HL-60/S4 treated with phorbol 12-myristate 13-acetate at 8.2 ng/mL for 4 days and 3 days (cell line): Measurements from ENCODE around the gene AAGAB.
"Not testable (repeated sequence)": the region's sequence is repeated elsewhere in the genome, so short reads cannot be mapped to it uniquely, and the experiment has no call there.

Experiments used
- in situ Hi-C: fragments of 300-500 bp; cut with MboI; formaldehyde crosslinking; loops from 2 replicates; pipeline ENCODE4 v1.15.0; 2022; ENCODE audit warnings: low sequenced_read_pairs

Gene AAGAB, protein sequence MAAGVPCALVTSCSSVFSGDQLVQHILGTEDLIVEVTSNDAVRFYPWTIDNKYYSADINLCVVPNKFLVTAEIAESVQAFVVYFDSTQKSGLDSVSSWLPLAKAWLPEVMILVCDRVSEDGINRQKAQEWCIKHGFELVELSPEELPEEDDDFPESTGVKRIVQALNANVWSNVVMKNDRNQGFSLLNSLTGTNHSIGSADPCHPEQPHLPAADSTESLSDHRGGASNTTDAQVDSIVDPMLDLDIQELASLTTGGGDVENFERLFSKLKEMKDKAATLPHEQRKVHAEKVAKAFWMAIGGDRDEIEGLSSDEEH

DNA sequence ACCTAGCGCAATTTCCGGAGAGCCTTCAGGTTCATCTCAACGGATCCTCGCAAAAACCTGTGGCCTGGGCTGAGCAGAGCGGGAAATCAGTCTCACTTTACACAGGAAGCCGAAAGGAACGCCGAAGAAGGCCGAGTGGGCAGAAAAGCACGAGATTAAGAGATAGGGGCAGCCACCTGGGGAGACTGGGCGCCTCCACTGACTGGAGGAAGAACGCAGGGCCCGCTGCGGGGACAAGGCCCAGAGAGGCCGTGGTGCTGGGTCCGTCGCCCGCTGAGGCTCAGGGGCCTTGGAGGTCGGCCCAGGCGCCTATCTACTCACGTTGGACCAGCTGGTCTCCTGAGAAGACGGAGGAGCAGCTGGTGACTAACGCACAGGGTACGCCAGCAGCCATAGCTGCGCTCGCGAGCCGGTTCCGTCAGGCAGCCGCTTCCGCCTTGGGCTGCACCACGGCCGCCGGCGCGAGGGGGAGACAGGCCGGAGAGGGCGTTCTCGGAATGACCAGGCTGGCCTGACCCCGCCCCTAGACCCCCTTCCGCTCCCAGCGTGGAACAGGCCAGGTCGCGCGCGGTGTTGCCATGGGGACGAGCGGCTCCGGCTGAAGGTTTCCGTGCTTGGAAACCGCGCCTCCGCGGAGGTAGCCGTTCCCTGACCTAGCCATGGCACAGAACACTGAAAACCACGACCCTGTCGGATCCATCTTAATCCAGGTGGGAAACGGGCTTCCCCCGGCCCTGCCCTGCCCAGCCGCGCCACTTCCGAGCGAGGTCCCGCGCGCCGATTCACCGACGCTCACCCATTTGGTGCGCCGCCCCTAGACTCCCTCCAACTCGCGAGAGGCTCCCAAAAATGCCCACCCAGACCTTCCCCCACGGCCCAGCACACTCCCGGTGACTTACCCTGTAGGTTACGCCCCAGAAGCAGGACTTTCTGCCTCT, at the start of gene AAGAB, which contains the start of gene IQCH:
Gene AAGAB, minus strand, starts transcription at position 424 of the 938 bp plus-strand sequence. Its CDS starts 30 bp downstream, at position 394.
Gene IQCH, plus strand, starts transcription at position 549 of the 938 bp plus-strand sequence. Its CDS starts 111 bp downstream, at position 660.
- in situ Hi-C loops = no loop called here

DNA sequence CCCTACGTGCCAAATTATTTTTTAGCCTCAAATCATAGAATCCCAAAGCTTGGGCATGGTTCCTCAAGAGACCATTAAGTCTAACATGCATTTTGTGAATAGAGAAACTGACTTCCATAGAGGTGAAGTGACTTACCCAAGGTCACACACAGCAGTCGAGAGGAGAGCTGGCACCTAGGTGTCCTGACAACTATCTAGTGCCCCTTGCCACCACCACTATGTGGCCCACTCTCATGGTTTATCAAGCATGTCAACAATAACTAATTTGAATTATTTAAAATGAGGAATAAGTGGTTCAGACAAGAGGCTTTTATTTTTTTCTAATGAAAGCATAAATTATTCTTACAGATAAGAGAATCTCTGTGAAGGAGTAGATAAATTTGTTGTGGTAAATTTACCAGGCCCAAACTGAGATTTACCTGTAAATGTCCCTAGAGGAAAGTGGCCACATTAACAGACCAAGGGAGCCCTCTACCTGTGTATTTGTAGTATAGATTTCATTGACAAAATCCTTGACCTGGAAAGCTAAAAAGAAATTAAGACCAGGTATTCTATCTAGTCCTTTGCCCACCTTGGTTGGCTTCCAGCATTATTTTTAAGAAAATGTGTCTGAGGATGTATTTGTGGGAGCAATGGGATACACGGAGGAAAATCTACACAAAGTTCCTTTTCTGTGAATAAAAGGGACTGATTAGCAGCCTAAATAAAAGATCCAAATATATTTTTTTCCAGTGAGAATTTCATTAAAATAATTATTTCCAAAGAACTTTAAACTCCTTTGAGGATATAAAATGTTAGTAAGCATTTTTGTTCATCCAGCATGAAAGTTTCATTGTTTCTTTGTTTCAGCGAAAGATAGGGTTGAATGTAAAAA, 49.3 kb upstream of the AAGAB start:
- in situ Hi-C loops = loop anchor here (10.0 kb wide), 1 partner anchor 349 kb away; no protein-coding TSS in a partner anchor

DNA sequence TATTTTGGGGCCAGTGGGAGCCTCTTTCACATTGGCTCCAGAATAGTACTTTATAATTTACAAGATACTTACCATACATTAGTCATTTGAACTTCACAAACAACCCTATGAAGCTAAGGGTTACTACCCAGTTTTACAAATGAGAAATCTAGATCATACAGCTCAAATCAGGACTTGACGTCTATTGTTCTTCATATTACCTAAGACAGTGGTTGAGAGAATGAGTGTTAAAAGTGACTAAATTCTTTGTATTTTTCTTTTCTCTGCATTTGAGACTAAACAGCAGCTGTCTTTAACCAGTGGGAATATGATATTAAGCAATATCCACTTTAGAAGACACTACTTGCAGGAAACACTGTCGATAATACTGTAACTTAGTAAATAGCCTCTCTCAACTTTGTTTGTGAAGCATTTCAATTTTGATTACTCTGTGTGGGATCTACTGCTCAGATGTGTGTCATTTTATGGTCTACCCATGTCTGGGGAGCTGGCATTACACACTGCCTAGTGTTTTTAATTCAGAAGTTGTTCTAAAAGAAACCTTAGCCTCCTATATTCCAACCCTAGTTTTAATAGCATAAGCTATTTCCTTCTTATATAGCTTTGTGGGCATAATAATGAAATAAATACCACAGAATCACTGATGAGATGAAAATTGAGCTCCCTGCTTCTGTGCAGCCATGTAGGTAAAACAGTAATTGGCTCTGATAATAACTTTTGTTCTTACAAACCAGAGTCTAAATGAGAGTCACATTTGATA, 46.0 kb upstream of the AAGAB start:
- in situ Hi-C loops = loop anchor here (10.0 kb wide), 1 partner anchor 346 kb away; no protein-coding TSS in a partner anchor

DNA sequence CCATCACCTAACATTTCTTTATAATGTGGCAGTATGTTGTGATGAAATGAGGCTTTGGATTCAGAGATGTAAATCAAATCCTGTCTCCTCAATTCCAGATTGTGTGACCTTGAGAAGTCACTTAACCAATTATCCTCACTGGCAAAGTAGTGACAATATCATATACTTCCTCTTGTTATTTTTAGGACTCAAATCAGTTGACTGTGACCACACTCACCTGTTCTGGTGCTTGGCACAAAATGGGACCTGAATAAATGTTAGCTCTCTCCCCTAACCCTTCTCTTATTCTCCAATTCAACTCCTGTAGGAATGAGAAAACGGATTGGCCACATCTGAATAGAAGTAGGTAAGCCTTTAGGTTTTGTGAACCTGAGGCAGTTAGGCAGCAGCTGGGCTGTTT, 42.2 kb upstream of the AAGAB start:
- in situ Hi-C loops = no loop called here

DNA sequence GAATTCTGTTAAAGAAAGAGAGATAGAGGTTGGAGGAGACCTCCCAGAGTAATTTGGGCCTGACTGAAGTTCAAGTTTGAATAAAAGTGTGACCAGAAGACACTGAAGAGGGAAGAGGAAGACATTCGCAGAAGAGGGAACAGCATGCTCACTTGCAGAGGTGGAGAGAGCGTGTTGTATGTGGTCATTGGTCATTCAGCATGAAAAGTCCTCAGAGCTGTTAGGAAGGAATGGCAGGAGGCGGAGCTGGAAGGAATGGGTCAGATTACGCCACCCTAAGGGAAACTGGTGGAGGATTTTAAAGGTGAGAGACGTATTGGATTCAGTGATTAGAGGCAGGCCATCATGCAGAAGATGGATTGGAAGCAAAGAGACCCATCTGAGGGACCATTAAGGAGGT, 41.7 kb upstream of the AAGAB start:
- in situ Hi-C loops = no loop called here

DNA sequence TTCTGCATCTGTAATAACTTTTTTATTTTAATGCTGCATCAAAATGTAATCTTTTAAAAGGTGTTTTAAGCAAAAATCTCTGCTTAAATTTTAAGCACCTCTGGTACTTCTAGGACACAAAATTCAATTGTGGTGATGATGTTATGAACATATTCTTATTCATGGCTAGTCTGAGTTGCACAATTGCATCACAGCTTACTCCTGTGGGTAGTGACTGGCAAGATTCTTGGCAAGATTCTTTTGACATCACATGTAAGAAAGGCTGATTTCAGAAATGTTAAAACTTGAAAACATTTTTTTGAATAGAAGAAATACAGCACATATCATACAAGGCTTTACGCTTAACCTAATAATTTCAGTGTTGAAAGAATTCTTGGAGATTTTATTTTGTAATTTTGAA, 35.9 kb upstream of the AAGAB start:
- in situ Hi-C loops = no loop called here

DNA sequence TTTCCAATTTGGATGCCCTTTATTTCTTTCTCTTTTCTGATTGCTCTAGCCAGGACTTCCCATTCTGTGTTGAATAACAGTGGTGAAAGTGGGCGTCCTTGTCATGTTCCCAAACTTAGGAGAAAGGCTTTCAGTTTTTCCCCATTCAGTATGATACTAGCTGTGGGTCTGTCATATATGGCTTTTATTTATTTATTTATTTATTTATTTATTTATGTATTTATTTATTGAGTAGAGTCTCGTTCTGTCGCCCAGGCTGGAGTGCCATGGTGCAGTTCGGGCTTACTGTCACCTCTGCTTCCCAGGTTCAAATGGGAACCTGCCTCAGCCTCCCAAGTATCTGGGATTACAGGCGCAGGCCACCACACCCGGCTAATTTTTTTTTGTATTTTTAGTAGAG, 31.9 kb upstream of the AAGAB start:
- in situ Hi-C loops = not testable (repeated sequence)

DNA sequence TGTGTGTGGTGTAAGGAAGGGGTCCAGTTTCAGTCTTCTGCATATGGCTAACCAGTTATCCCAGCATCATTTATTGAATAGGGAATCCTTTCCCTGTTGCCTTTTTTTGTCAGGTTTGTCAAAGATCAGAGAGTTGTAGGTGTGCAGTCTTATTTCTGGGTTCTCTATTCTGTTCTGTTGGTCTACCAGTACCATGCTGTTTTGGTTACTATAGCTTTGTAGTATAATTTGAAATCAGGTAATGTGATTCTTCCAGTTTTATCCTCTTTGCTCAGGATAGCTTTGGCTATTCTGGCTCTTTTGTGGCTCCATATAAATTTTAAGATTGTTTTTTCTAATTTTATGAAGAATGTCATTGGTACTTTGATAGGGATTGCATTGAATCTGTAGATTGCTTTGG, 31.2 kb upstream of the AAGAB start:
- in situ Hi-C loops = not testable (repeated sequence)

DNA sequence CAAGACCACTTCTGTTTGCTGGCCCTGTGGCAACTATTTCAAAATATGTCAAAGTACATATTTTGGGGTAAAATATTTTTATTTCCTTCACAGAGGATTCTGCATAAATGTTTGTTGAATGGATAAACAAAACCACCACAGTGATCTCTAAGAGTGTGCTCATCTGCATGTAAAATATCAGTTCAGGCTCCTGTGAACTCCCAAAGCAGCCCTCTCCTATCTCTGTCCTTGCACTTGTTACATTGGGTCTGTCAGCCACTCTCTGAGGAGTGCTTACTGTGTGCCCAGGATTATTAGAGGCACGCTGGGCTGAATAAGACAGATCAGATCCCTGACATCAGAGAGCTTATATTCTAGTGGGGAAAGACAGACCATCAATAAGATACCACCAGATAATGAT, 27.3 kb upstream of the AAGAB start:
- in situ Hi-C loops = no loop called here

DNA sequence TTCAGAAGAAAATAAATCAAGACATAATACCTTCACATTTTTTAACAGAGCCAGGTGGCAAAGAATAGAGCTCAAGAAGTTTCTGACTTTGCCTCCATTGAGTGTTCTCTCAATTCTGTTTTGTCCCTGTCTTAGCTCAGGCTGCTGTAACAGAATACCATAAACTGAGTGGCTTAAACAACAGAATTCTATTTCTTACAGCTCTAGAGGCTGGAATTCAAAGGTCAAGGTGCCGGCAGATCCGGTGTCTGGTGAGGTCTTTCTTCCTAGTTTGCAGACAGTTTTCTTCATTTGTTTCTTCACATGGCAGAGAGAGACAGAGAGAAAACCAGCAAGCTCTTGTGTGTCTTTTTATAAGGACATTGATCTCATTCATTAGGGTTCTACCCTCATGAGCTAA, 25.8 kb upstream of the AAGAB start:
- in situ Hi-C loops = no loop called here

DNA sequence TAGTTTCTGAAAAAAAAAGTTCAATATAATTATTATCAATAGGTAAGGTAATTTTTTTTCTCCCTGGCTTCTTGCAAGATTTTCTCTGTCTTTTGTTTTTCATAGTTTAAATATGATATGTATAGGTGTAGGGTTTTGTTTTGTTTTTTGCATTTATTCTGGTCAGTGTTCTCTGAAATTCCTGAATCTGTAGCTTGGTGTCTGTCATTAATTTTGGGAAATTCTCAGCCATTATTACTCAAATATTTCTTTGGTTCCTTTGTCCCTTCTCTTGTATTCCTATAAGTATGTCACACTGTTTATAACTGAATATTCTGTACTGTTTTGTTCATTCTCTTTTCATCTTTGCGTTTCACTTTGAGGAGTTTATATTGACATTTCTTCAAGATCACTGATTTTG, 22.2 kb upstream of the AAGAB start:
- in situ Hi-C loops = no loop called here

DNA sequence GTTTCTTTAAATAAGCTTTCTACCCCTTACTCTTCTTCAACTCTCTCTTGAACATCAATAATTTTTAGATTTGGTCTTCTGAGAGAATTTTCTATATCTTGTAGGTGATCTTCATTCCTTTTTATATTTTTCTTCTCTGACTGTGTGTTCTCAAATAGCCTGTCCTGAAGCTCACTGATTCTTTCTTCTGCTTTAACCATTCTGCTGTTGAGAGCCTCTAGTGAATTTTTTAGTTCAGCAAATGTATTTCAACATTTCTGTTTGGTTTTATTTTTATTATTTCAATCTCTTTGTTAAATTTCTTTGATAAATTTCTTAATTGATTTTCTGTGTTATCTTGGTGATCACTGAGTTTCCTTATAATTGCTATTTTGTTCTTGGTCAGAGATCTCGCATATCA, 19.8 kb upstream of the AAGAB start:
- in situ Hi-C loops = no loop called here

DNA sequence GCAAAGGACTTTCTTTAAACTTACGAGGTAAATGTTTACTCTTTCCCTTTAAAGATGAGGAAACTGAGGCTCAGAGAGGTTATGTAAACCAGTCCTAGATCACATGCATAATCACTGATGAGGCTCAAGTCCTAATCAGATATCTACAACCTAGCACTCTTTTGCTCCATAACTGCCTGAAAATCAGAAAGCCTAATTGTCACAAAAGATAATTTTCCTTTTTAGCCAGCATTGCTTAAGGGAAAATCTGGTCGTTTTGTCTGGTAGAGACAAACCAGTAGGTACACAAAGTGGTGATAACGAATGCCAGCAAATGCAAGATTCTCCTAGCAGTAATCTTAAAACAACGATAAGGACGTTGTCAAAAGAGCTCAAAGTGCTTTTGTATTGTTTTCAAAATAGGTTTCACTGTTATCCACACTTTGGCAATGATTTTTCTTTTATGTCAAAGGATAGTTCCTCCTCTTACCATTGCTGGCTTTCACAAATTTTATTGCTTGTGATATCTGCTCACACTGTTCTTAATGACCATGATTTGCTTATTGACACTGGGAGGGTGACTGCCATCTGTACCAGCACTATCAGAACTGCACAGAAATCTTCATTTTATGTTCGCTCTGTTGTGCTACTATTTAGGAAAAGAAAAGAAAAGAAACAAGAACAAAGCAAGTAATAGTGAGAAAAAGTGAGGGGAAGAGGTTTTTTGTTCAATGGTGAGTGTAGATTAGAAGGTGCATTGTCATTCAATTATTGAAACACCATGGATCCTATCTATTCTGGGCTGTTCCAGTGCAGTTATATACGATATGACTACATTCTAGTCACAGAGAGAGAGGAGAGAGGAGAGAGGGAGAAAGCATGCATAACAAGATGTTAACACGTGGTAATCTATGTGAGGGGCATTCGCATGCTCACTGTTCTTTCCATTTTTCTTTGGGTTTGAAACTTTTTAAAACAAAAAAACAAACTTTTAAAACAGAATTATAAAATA, 13.8 kb upstream of the AAGAB start:
- in situ Hi-C loops = no loop called here

DNA sequence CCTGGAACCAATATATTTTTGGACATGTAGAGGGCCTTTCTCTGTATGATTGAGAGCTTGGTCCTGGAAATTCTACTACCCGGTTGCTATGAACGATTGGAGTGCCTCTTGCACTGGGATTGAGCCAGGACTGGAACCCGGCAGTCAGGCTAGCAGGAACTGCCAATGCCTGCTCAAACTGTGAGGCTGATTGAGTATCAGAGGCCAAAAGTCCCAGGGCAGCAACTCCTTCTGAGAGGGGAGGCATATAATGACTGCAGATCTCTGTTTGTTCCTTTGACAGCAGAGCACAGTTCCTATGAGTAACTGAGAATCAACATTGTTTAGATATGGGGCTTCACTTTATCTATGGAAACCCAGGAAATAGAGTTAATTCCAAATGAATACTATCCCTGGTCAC, 13.0 kb upstream of the AAGAB start:
- in situ Hi-C loops = no loop called here

DNA sequence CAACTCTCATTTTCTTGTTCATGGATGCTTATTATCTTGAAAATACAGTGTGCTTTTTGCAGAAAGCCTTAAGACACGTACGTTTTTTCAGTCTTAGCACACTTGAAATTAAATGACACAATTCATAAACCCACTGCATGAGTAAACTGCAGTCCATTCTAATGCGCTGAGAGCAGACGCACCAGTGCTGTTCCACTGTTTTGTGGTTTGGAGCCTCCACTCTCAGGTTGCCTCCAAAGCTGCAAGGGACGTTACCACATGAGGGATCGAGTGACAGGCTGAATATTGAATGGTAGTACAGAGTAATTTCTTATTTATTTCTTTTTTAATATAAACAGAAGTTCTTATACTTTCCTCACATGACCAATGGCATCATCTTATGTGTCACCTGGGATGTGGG, 12.4 kb upstream of the AAGAB start:
- in situ Hi-C loops = no loop called here

DNA sequence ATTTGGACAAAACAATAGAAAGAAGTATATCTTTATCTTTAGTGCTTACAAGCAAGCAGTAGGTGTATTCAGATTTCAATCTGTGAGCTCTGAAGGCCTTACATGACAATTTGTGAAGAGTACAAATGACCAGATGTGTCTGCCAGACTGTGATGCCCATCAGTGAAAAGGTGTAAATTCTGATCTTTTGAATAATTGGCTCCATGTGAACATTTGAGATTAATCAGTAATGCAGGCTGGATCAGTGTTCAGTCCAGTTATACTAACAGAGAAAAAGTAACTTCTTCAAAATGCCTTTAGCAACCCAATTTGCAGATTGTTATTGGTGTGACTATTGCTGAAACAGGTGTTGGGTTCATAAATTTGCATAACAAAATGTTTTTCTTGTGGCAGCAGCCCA, 5.3 kb upstream of the AAGAB start:
- in situ Hi-C loops = no loop called here

DNA sequence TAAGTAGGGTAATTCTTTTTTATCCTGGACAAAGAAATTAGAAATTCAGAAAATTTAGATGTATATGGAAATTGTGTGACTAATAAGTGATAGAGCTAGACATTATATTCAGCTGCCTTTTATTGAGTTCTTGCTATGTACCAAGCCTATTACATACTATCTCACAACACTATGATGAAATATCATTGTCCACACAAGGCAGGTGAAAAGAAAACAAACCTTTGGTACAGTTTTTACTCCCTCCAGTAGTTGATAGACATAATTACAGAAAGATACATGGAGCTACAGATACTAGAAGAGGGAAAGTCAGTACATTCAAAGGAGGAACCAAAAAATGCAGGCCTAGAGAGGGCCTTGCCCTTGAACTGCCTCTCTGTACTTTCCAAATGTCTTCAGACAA, 4.9 kb upstream of the AAGAB start:
- in situ Hi-C loops = no loop called here

DNA sequence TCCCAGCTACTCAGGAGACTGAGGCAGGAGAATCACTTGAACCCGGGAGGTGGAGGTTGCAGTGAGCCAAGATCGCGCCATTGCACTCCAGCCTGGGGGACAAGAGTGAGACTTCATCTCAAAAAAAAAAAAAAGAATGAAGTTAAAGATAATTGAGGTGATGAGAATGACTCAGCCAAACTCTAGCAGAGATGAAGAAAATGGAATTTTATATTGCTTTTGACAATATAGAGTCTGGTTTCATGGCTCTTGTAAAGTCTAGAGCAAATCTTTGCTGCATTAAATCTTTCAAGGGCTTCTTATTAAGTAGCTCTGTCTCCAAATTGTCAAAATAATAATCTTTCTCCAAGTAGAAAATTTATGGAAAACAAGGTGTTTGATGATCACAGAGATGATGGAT, 4.0 kb upstream of the AAGAB start:
- in situ Hi-C loops = not testable (repeated sequence)

DNA sequence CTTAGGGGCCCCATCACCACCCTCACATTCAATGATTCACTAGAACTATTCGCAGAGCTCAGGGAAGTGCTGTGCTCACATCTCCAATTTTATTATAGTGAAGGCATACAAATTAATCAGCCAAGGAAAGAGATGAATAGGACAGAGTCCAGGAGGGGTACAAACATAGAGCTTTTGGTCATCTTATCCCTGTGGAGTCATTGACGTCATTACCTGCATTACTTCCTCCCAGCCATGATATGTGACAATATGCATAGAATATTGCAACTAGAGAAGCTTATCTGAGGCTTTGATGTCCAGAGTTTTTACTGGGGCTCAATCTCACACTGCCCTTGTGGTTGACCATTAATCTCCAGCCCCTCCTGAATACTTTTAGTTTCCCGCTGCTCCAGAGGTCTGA, 1.6 kb upstream of the AAGAB start:
- in situ Hi-C loops = no loop called here
